Raji (cell line): ENCODE measurements around the gene FGD3.

Experiments used
- POLR2A ChIP-seq: IDR thresholded peaks from 2 replicates; pipeline ENCODE4 v1.6.1; 2011; ENCODE audit warnings: low read depth, low read length, control low read depth; ENCODE audit not compliant: insufficient read depth

FGD3 gene

DNA sequence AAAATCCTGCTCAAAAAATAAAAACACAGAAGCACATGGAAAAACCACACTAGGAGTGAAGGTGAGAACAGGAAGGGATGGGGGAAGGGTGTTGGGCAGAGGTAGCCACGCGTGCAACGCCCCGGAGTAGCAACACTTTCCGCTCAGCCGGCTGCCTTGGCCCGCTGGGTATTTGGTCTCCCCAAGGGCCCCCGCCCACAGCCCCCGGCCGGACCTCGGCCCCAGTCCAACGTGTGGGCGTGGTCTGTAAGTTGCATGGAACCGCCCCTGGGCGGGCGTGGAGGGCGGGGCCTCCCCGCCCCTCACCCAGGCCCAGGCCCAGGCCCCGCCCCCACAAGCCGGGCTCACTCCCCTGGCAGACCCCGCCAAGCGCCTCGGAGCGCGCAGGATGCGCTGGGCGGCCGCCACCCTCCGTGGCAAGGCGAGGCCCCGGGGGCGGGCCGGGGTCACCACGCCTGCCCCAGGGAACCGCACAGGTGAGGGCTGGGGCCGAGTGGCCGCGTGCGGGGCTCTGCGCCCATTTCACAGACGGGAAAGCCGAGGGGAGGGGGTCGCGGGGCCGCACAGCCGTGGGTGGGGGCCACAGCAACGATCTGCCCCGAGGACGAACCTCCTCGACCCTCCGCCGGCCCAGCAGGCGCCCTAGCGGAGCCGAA is 111.2 kb downstream of the FGD3 start, which contains the start of gene SUSD3:
Gene SUSD3 (plus strand): TSS at position 347 of the 656 bp plus-strand sequence. CDS start 42 bp downstream, at position 389.
- peak; percentile 84 for TF ChIP-seq POLR2A

DNA sequence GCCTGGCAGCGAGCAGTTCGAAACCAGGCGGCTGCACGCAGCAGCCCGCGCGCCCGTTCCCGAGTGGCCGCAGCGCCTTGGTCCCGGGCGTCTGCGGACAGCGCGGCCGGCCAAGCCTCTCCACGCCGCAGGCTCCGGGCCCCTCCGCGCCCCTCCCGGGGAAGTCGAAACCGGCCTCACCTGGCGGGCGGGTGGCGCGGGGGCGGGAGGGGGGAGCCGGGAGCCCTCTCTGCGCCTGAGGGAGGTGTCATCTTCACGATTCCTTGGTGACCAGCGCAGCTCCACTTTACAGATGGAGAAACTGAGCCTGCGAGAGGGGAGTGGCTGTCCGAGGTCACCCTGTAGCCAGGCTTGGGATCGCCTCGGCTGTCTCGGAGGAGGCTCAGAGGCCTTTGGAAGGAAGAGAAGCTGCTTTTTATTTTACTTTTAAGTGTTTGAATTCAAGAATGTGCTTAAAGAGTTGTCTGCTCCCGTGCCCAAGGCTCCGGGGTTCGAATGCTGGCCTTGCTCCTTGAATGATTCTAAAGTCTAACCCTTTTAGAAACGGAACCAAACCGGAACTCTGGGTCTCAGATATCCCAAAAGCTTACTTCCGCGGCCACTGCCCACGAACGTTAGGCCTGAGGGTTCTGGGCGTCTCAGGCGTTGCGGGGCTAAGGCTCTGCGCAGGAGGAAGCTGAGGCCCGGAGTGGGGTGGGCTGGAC is 111.8 kb downstream of the FGD3 start:
- TF ChIP-seq POLR2A: 0 out of 2 replicates have a peak, but pooled peaks have one; percentile 40

- TF ChIP-seq POLR2A: no peak; the same call in 1 of the 2 replicates
Measured at GRCh38 chr9:93059715-93060578, 112.6 kb downstream of the FGD3 start.

DNA sequence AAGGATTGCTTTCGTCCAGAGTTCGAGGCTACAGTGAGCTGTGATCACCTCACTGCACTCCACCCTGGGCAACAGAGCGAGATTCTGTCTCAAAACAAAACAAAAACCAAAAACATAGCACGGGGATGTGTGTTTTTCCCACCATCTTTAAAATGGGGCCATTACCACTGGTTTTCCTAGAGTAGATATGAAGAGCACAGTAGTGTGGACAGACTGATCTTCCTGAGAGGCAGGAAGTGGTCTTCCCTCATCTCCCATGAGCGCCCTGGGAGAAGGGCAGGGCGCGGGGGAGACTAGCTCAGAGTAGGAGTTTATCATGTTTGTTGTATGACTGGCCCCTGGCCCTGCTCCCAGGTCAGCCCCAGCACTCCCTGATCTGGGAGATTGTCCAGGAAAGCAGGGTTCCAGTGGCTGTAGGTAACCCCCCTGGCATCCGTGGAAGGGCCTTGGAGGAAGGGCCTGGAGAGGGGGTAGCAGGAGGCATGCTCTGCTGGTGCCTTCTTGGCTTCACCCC is 113.5 kb downstream of the FGD3 start:
- TF ChIP-seq POLR2A: no peak

GRCh38 chr9:93061260-93061751 is 114.0 kb downstream of the FGD3 start:
- TF ChIP-seq POLR2A: no peak

DNA sequence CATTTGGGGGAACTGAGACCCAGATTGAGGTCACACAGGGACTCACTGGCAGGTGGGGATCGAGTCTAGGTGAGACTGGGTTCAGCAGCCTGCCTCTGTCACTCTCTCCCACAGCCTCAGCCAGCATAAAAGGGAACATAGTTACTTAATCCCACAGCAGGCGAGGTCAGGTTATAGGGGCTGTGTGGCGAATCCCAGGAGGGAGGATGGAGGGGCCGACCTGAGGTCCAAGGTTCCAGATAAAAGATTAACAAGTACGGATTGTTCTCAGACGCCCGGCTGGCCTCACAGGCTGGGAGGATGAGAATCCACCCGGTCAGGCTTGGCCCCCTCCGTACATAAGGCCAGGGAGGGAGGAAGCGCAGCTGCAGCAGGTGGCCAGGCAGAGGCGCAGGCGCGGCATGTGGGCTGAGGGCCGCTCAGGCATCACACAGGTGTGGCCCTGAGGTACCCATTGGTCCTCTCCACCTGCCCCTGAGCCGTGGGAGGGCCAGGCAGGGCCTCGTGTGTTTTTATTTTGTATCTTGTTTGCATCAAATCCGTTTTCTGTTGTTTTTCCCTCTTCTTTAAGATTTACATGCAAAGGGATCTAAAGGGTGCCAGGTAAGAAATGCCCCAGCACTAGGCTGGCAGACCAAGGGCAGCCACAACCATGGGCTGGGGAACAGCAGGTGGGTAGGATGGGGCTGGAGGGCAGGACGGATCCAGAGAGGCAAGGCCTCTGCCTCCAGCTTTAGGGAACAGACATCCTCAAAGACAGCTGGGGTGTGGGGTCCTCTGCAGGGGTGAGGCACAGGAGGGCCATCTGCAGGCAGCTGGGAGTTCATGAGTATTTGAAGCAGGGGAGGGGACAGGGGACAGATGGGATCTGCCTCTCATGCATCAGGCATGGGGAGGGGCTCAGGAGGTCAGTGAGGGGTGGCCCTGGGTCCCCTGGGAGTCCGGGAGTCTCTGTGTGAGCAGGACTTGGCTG is 114.8 kb downstream of the FGD3 start:
- TF ChIP-seq POLR2A: peak; percentile 65

DNA sequence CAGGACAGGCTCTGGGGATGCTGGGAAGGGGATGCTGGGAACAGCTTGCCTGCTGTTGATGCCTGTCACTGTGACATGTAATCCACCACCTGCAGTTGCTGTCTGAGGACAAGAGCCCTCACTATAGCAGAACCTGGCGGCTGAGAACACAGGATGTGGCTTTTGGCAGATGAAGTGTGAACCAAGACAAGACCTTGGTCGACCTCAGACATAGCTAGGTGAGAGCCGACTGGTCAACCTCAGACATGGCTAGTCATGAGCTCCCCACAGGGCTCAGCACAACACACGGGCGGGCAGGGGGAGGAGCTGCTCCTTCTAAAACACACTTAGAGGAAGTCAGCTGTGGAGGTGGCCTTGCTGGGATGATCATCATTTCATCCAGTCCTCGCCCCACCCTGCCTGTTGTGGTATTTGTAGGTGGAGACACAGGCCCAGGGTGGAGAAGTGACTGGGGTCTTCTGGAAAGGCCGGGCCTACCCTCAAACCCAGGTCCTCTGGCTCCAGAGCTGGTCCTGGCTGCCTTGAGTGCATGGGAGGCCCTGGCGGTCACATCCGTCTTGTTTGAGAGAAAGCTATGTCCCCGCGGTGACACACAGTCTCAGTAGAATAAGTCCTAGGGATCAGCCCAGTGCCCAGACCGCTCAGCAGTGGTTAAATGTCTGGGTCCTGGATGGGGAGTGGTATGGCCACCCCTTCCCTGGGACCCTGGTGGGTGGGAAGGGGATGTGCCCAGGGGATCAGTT is 117.2 kb downstream of the FGD3 start:
- peak; percentile 77 for TF ChIP-seq POLR2A

- TF ChIP-seq POLR2A: no peak
Measured at GRCh38 chr9:93065135-93065720, 117.9 kb downstream of the FGD3 start.

DNA sequence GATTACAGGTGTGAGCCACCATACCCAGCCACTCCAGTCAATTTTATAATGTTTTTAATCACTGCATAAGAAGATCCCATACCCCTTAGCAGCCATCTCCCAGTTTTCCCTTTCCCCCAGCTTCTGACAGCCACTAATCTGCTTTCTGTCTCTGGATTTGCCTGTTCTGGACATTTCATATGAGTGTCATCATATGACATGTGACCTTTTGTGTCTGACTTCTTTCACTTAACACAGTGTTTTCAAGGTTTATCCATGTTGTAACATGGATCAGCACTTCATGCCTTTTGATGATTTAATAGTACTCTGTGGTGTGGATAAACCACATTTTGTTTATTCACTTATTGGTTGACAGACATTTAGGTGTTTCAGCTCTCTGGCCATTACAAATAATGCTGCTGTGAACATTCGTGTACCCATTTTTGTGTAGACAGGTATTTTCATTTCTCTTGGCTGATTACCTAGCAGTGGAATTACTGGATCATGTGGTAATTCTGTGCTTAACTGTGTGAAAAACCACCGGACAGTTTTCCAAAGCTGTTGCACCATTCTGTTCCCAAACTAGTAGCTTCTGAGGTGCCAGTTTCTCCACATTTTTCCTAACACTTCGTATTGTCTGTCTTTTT is 119.8 kb downstream of the FGD3 start:
- TF ChIP-seq POLR2A: no peak

DNA sequence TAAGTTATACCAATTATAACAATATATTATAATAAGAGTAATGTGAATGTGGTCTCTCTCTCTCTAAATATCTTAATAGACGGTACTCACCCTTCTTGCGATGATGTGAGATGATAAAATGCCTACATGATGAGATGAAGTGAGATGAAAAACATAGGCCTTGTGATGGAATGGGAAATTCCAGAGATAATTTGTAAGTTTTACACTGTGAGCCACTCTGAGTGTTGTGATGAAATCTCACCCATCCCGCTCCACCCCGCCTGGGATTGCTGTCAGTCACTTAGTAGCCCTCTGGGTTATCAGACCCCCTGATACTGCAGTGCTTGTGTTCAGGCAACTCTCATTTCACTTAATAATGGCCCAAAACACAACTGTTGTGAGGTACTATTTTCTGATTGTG is 121.6 kb downstream of the FGD3 start:
- no peak for TF ChIP-seq POLR2A

- no peak for TF ChIP-seq POLR2A
Measured at GRCh38 chr9:93071464-93071863, 124.1 kb downstream of the FGD3 start.

DNA sequence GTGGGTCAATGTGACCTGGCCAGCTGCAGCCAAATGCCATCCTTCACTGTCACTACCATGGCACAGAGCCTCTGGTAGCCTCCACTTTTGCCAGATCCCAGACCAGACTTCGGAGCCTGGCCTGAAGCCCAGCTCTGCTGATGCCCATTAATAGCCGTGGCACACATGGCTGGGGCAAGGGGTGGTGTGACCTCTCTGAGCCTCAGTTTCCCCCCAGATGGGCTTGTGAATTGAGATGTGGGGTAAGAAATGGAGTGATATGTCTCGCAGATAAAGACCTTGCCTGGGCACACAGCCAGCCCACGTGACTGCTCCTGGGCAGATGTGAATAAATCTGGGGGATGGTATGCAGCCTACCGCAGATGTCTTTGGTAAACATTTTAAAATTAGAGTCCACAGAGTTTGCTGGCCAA is 125.1 kb downstream of the FGD3 start:
- TF ChIP-seq POLR2A: no peak

DNA sequence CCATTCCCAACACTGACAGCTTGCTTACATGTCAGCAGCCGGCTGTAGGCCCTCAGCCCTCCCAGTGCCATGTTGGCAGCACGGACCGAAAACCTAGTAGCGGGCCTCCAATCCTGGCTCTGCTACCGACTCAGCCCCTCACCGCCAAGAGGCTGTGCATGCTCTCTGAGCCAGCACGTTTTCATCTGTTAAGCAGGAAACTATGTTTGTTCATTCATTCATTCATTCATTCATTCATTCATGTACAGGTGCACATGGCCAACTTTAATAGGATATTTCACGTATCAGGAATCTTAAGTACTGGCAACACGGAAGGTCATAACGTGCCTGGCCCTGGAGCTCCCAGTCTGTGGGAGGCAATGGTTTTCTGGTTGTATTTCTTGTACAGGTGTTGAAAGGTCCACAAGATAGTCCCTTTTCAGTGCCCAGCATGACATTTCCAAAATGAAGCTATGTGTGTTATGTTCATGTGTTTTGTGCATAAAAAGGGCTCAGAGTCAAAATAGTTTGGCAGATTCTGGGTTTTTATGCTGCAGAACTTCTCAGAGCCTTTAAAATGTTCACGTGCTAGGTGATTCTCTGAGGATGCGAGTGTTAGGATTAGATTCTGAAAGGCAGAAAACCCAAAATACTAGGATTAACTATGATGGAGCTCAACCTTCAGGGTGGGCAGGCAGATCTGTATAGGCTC is 128.9 kb downstream of the FGD3 start:
- no peak for TF ChIP-seq POLR2A
